H7 (cell line): Measurements from ENCODE around the gene BCAS2. TPM values are rescaled to one million over a fixed set of nuclear protein-coding genes. Genes with fewer than 3 reads are reported as not detected.

Source experiments
- DNase-seq: peaks from one replicate; pipeline ENCODE4 v3.0.0; 2012
- H3K27me3 ChIP-seq: 2 replicates; pipeline ENCODE4 v1.6.0; 2011; ENCODE audit warnings: mild to moderate bottlenecking, low read length; ENCODE audit not compliant: control insufficient read depth, insufficient read depth
- H3K36me3 ChIP-seq: replicated peaks from 2 replicates; pipeline ENCODE4 v1.5.1; 2011; ENCODE audit warnings: low read length; ENCODE audit not compliant: control insufficient read depth, insufficient read depth
- H3K4me3 ChIP-seq: 2 replicates; pipeline ENCODE4 v1.5.1; 2011; ENCODE audit warnings: low read depth, mild to moderate bottlenecking, control low read depth, low read length, moderate library complexity; ENCODE audit not compliant: insufficient read depth
- total RNA-seq: library from RNA; depleted of rRNA; stranded (reverse); fragments of >200 nt; shearing (Covaris generic); gene quantifications from 2 replicates; pipeline ENCODE4 v1.2.3, GENCODE V29; 2014; rRNA removed

Gene BCAS2
- total RNA-seq, 1 experiment from 2014 or later, result 50.0 TPM

- no peaks in the 10 kb centered on the region for H3K27me3 ChIP-seq
- no peaks in the 10 kb centered on the region for H3K36me3 ChIP-seq
- no peak for DNase-seq
- H3K4me3 ChIP-seq, result no peak overlapping the region
Observed at GRCh38 chr1:114545796-114546195, 35.6 kb downstream of the BCAS2 start.

GRCh38 chr1:114545315-114545714, 36.1 kb downstream of the BCAS2 start:
- no peak for DNase-seq
- no peaks in the 10 kb centered on the region for H3K36me3 ChIP-seq
- H3K27me3 ChIP-seq, result no peaks in the 10 kb centered on the region
- no peak overlapping the region for H3K4me3 ChIP-seq

GRCh38 chr1:114540821-114541220, 40.6 kb downstream of the BCAS2 start:
- no peak for DNase-seq
- Histone ChIP-seq H3K36me3 (no peaks in the 10 kb centered on the region), H3K4me3 (no peak overlapping the region), H3K27me3 (no peaks in the 10 kb centered on the region)

DNA sequence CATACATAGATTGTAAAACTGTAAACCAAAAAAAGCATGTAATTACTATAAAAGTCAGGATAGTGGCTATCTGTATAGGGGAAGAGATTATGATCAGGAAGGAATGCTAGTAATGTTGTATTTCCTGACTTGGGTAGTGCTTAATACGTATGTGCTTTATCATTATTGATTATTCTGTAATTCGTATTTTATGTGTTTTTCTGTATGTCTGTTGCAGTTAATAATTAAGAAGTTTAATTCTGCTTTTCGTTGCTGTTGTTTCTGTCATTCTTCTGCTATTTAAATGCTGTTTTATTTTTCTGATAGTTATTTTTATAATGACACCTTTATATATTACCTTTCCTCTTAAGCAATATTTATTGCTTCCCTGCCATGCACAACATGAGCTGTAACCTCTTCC, 41.1 kb downstream of the BCAS2 start:
- no peaks in the 10 kb centered on the region for H3K36me3 ChIP-seq
- DNase-seq, result no peak
- H3K4me3 ChIP-seq, result no peak overlapping the region
- no peaks in the 10 kb centered on the region for H3K27me3 ChIP-seq

- no peak for DNase-seq
- H3K4me3 ChIP-seq, result no peak overlapping the region
- no peaks in the 10 kb centered on the region for H3K36me3 ChIP-seq
- no peaks in the 10 kb centered on the region for H3K27me3 ChIP-seq
Observed at GRCh38 chr1:114536043-114536442, 45.4 kb downstream of the BCAS2 start.

- no peaks in the 10 kb centered on the region for H3K36me3 ChIP-seq
- DNase-seq, result no peak
- H3K27me3 ChIP-seq, result no peaks in the 10 kb centered on the region
- H3K4me3 ChIP-seq, result no peak overlapping the region
Observed at GRCh38 chr1:114535401-114535800, 46.0 kb downstream of the BCAS2 start.

GRCh38 chr1:114531094-114531493, 50.3 kb downstream of the BCAS2 start:
- H3K36me3 ChIP-seq, result no peaks in the 10 kb centered on the region
- DNase-seq, result no peak

DNA sequence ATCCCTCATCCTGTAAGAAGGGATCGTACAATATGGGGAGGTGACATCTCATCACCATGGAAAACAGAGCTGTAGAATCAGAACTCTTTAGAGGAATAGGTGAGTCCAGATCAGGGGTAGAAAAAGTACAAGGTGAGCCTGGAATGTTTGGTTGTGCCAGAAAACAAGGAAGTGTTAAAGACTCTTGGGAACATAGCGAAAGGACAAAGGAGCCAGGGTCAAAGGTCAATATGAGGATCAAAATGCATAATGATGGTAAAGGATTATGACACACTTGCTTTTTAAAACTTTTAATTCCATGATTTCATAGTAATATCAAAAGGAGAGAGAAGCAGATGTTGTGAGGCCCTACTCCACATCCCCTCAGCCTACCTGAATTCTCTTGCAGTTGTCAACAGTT, 51.2 kb downstream of the BCAS2 start:
- no peaks in the 10 kb centered on the region for H3K27me3 ChIP-seq
- no peak overlapping the region for H3K4me3 ChIP-seq

More at GRCh38 chr1:114531094-114531493, 50.3 kb downstream of the BCAS2 start:
- no peak overlapping the region for H3K4me3 ChIP-seq
- no peaks in the 10 kb centered on the region for H3K27me3 ChIP-seq

DNA sequence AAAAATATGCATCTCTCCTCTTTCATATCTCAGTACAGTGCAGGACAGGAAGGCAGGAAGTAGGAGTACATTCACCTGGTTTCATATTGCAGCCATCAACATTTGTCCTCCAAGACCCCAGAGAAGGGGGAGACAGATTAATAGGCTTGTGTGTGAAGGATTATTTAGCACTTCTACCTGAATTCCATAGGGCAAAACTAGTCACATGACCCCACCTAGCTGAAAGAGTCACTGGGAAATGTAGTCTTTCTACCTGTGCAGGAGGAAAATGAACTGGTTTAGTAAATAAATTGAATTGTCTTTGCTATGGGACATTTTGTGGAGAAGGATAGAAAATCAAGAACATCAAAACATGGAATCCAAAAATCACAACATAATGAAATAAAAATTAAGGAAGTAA, 56.5 kb downstream of the BCAS2 start:
- H3K4me3 ChIP-seq, result no peak overlapping the region
- H3K36me3 ChIP-seq, result no peaks in the 10 kb centered on the region
- peak; percentile 27 for DNase-seq
- H3K27me3 ChIP-seq, result no peaks in the 10 kb centered on the region

More for the DNA sequence above, 51.2 kb downstream of the BCAS2 start:
- no peaks in the 10 kb centered on the region for H3K36me3 ChIP-seq
- DNase-seq, result no peak

DNA sequence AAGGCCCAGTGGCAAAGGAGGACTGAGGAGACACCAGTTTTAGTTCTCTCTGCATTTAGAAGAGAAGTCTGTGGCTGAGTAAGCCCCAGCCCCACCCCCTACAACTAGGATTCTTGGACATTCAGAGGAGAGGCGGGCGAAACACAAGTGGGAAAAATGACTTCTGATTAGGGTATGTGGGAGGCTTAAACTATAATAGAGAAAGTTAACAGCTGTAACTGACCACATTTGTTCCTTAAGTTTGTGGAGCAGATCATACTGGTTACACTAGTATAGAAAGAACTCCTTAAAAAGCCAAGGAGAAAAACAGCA, 59.2 kb downstream of the BCAS2 start:
- Histone ChIP-seq H3K36me3 (no peaks in the 10 kb centered on the region), H3K4me3 (no peak overlapping the region), H3K27me3 (no peaks in the 10 kb centered on the region)
- no peak for DNase-seq

DNA sequence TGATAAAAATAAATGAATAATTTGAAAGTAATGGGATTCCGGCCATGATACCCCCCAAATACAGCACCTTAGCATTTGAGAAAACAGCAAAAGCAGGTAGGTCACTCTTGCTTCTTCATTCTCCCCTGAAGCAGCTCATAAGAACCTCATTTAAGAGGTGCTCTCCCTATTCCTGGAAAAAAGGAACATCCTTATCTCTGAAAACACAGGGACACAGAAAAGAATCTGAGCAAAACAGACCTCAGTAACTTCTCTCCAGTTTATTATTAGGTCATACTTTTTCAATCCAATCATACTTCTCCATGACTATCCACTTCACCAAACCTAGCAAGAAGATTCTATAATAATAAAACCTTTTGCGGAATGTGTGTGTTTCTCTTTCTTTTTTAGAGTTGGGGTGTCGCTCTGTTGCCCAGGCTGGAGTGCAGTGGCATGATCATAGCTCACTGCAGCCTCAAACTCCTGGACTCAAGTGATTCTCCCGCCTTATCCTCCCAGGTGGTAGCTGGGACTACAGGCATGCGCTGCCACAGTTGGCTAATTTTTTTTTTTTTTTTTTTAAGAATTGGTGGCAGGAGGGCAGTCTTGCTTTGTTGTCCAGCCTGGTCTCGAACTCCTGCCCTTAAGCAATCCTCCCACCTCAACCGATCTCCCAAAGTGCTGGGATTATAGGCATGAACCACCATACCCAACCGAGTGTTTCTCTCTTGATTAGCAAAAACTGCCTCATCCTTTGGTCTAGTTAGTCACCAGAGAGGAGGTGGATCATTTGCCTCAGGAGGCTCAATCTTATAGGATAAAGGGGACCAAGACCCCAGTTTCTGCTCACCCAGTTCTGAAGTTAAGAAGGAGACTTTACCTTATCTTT, 59.8 kb downstream of the BCAS2 start:
- Histone ChIP-seq H3K4me3 (no peak overlapping the region), H3K36me3 (no peaks in the 10 kb centered on the region), H3K27me3 (no peaks in the 10 kb centered on the region)
- DNase-seq, result no peak

Other genes with a start within 250 kb of the BCAS2 start
- 43.2 and 66.5 TPM in 2 replicates for gene TRIM33, start 70.4 kb downstream of the BCAS2 start, total RNA-seq
- 1.7 and 2.1 TPM in 2 replicates for gene DENND2C, start 88.4 kb upstream of the BCAS2 start, total RNA-seq
- 0.10 TPM in 1 of 2 replicates, not detected in the other for gene AMPD1, start 113.9 kb upstream of the BCAS2 start, total RNA-seq
- 104 and 108 TPM in 2 replicates for gene NRAS, start 135.2 kb upstream of the BCAS2 start, total RNA-seq
- gene CSDE1, start 176.4 kb upstream of the BCAS2 start, total RNA-seq, result 427 and 596 TPM in 2 replicates
- 105 and 123 TPM in 2 replicates for gene SIKE1, start 199.1 kb upstream of the BCAS2 start, total RNA-seq